ENCODE results near the gene ADGRD1.
"Not testable (repeated sequence)": the region's sequence is repeated elsewhere in the genome, so short reads cannot be mapped to it uniquely, and the experiment has no call there.

The ADGRD1 gene

GRCh38 chr12:131118371-131118770 lies 164.7 kb downstream of the ADGRD1 start:
- H3K9ac ChIP-seq (ENCODE audit: low read depth, low read length), result no peak overlapping the region
- no peaks in the 10 kb centered on the region for H3K36me3 ChIP-seq (ENCODE audit: insufficient read depth, low read length)
- DNase-seq (no peak), ATAC-seq (ENCODE audit: insufficient read depth, low read depth) (no peak)
- H2AFZ ChIP-seq (ENCODE audit: low read depth, low read length), result no peak overlapping the region
- no peaks in the 10 kb centered on the region for H4K20me1 ChIP-seq (ENCODE audit: insufficient read depth, low read length)
- H3K9me3 ChIP-seq (ENCODE audit: insufficient read depth, low read length, severe bottlenecking), result no peaks in the 10 kb centered on the region
- H3K27me3 ChIP-seq (ENCODE audit: insufficient read depth, low read length, poor library complexity), result no peaks in the 10 kb centered on the region
- H3K79me2 ChIP-seq (ENCODE audit: insufficient read depth, low read length), result no peaks in the 10 kb centered on the region
- no peaks in the 10 kb centered on the region for H3K4me1 ChIP-seq (ENCODE audit: insufficient read depth, low read length)
- no peak overlapping the region for H3K4me2 ChIP-seq (ENCODE audit: insufficient read depth, low read length)
- H3K27ac ChIP-seq (ENCODE audit: low read length), result no peak overlapping the region
- TF ChIP-seq CTCF (IDR thresholded peaks at IDR 0.05; ENCODE audit: borderline replicate concordance, extremely low read depth, low read length, poor library complexity, severe bottlenecking) (no peak), EZH2 (IDR thresholded peaks at IDR 0.05; ENCODE audit: borderline replicate concordance, low read depth, low read length, severe bottlenecking) (no peak)
- no peak overlapping the region for H3K4me3 ChIP-seq (ENCODE audit: low read depth in 1 of 2, low read length in 2 of 2)

- H3K4me2 ChIP-seq (ENCODE audit: insufficient read depth, low read length); H4K20me1 ChIP-seq (ENCODE audit: insufficient read depth, low read length); ATAC-seq (ENCODE audit: insufficient read depth, low read depth); DNase-seq; H3K4me1 ChIP-seq (ENCODE audit: insufficient read depth, low read length); H3K4me3 ChIP-seq (ENCODE audit: low read depth in 1 of 2, low read length in 2 of 2); H3K9ac ChIP-seq (ENCODE audit: low read depth, low read length); H3K27me3 ChIP-seq (ENCODE audit: insufficient read depth, low read length, poor library complexity); H3K27ac ChIP-seq (ENCODE audit: low read length); H3K9me3 ChIP-seq (ENCODE audit: insufficient read depth, low read length, severe bottlenecking); H2AFZ ChIP-seq (ENCODE audit: low read depth, low read length); H3K36me3 ChIP-seq (ENCODE audit: insufficient read depth, low read length); H3K79me2 ChIP-seq (ENCODE audit: insufficient read depth, low read length): not testable (repeated sequence)
These were observed 165.6 kb downstream of the ADGRD1 start for GRCh38 chr12:131119345-131119744.

GRCh38 chr12:131119936-131120335 lies 166.2 kb downstream of the ADGRD1 start:
- no peaks in the 10 kb centered on the region for H3K9me3 ChIP-seq (ENCODE audit: insufficient read depth, low read length, severe bottlenecking)
- H2AFZ ChIP-seq (ENCODE audit: low read depth, low read length), result no peak overlapping the region
- no peaks in the 10 kb centered on the region for H3K36me3 ChIP-seq (ENCODE audit: insufficient read depth, low read length)
- no peak overlapping the region for H3K4me3 ChIP-seq (ENCODE audit: low read depth in 1 of 2, low read length in 2 of 2)
- no peaks in the 10 kb centered on the region for H4K20me1 ChIP-seq (ENCODE audit: insufficient read depth, low read length)
- ATAC-seq (ENCODE audit: insufficient read depth, low read depth) (no peak), DNase-seq (no peak)
- no peaks in the 10 kb centered on the region for H3K27me3 ChIP-seq (ENCODE audit: insufficient read depth, low read length, poor library complexity)
- no peak for TF ChIP-seq EZH2 (IDR thresholded peaks at IDR 0.05; ENCODE audit: borderline replicate concordance, low read depth, low read length, severe bottlenecking)
- TF ChIP-seq CTCF (IDR thresholded peaks at IDR 0.05; ENCODE audit: borderline replicate concordance, extremely low read depth, low read length, poor library complexity, severe bottlenecking), result no peak
- H3K27ac ChIP-seq (ENCODE audit: low read length), result no peak overlapping the region
- no peaks in the 10 kb centered on the region for H3K79me2 ChIP-seq (ENCODE audit: insufficient read depth, low read length)
- H3K9ac ChIP-seq (ENCODE audit: low read depth, low read length), result no peak overlapping the region
- no peak overlapping the region for H3K4me2 ChIP-seq (ENCODE audit: insufficient read depth, low read length)
- H3K4me1 ChIP-seq (ENCODE audit: insufficient read depth, low read length), result no peaks in the 10 kb centered on the region

- Histone ChIP-seq H4K20me1 (ENCODE audit: insufficient read depth, low read length) (no peaks in the 10 kb centered on the region), H3K79me2 (ENCODE audit: insufficient read depth, low read length) (no peaks in the 10 kb centered on the region), H3K4me3 (ENCODE audit: low read depth in 1 of 2, low read length in 2 of 2) (no peak overlapping the region), H2AFZ (ENCODE audit: low read depth, low read length) (no peak overlapping the region), H3K4me2 (ENCODE audit: insufficient read depth, low read length) (no peak overlapping the region), H3K27me3 (ENCODE audit: insufficient read depth, low read length, poor library complexity) (no peaks in the 10 kb centered on the region), H3K4me1 (ENCODE audit: insufficient read depth, low read length) (no peaks in the 10 kb centered on the region), H3K36me3 (ENCODE audit: insufficient read depth, low read length) (no peaks in the 10 kb centered on the region), H3K27ac (ENCODE audit: low read length) (no peak overlapping the region), H3K9ac (ENCODE audit: low read depth, low read length) (no peak overlapping the region), H3K9me3 (ENCODE audit: insufficient read depth, low read length, severe bottlenecking) (no peaks in the 10 kb centered on the region)
- DNase-seq (no peak), ATAC-seq (ENCODE audit: insufficient read depth, low read depth) (no peak)
- TF ChIP-seq CTCF (IDR thresholded peaks at IDR 0.05; ENCODE audit: borderline replicate concordance, extremely low read depth, low read length, poor library complexity, severe bottlenecking) (no peak), EZH2 (IDR thresholded peaks at IDR 0.05; ENCODE audit: borderline replicate concordance, low read depth, low read length, severe bottlenecking) (no peak)
These were observed 167.1 kb downstream of the ADGRD1 start for GRCh38 chr12:131120831-131121271.

Measured in DND-41 (cell line).